ENCODE data around the gene ARPP21. TPM values are rescaled to one million over a fixed set of nuclear protein-coding genes. Genes with fewer than 3 reads are reported as not detected.

The ARPP21 gene
- total RNA-seq, 2 experiments from 2014 or later: 1.0 to 1.1 TPM

GRCh38 chr3:35685153-35685552, 45.8 kb downstream of the ARPP21 start:
- intact Hi-C loops (cut with micrococcal nuclease; ENCODE audit: unreplicated experiment): no loop called here
- H3K4me2 ChIP-seq (ENCODE audit: low read length): no peak overlapping the region
- no peaks in the 10 kb centered on the region for H3K36me3 ChIP-seq (ENCODE audit: insufficient read depth, low read length)
- H3K4me1 ChIP-seq (ENCODE audit: insufficient read depth, low read length, poor library complexity, severe bottlenecking): peaks cover 37% of the 10 kb centered on the region
- BruUV-seq (replicated peaks): no TSS peak
- no peak overlapping the region for H3K27ac ChIP-seq (ENCODE audit: low read depth, low read length, poor library complexity, severe bottlenecking)
- TF ChIP-seq, protein P1, sequence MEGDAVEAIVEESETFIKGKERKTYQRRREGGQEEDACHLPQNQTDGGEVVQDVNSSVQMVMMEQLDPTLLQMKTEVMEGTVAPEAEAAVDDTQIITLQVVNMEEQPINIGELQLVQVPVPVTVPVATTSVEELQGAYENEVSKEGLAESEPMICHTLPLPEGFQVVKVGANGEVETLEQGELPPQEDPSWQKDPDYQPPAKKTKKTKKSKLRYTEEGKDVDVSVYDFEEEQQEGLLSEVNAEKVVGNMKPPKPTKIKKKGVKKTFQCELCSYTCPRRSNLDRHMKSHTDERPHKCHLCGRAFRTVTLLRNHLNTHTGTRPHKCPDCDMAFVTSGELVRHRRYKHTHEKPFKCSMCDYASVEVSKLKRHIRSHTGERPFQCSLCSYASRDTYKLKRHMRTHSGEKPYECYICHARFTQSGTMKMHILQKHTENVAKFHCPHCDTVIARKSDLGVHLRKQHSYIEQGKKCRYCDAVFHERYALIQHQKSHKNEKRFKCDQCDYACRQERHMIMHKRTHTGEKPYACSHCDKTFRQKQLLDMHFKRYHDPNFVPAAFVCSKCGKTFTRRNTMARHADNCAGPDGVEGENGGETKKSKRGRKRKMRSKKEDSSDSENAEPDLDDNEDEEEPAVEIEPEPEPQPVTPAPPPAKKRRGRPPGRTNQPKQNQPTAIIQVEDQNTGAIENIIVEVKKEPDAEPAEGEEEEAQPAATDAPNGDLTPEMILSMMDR (conservative IDR thresholded peaks at IDR 0.05; ENCODE audit: low read length): no peak
- TF ChIP-seq EZH2phosphoT487 (IDR thresholded peaks at IDR 0.05; ENCODE audit: borderline replicate concordance, low read depth, low read length): no peak
- no peaks in the 10 kb centered on the region for H4K20me1 ChIP-seq (ENCODE audit: insufficient read depth, low read length)
- H3K4me3 ChIP-seq (ENCODE audit: low read depth, low read length, poor library complexity, severe bottlenecking): no peak overlapping the region
- ChIA-PET POLR2A (no interaction called here), CTCF (ENCODE audit: unreplicated experiment) (no interaction called here)
- no peaks in the 10 kb centered on the region for H3K9me2 ChIP-seq (ENCODE audit: insufficient read depth, low read length)
- H3K79me2 ChIP-seq (ENCODE audit: insufficient read depth, low read depth, low read length): no peaks in the 10 kb centered on the region
- no peak overlapping the region for H2AFZ ChIP-seq (ENCODE audit: low read length)
- no peaks in the 10 kb centered on the region for H3K9me3 ChIP-seq (ENCODE audit: low read length)
- no peak for DNase-seq (ENCODE audit: low spot score)

DNA sequence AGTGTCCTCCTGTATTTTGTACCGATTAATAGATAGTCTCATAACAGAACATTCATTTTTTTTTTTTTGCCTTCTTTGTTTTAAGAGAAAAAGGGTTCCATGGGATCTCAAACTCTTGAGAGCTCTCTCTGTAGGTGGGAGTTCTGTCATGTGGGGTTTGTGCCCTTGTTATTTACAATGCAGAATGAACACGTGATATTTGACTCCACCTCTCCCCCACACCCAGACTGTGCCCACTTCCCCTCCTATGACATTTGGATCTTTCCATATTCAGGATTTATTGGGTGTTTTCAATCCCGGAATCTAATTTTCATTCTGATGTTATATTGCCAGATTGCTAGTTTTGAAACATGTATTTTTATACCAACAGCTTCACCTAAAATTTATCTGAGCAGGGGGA, 49.5 kb downstream of the ARPP21 start:
- POLR2A ChIA-PET: interaction anchor here (1.1 to 3.6 kb wide), 2 partner anchors 9 to 165 kb away, joined by 3 to 18 read pairs; no protein-coding TSS in a partner anchor
- CTCF ChIA-PET (ENCODE audit: unreplicated experiment): no interaction called here
- no TSS peak for BruUV-seq (replicated peaks)

GRCh38 chr3:35690271-35690670, 50.9 kb downstream of the ARPP21 start:
- ChIA-PET POLR2A (interaction anchor here (3.6 kb wide), 1 partner anchor 11 kb away, joined by 18 read pairs; no protein-coding TSS in a partner anchor), CTCF (ENCODE audit: unreplicated experiment) (no interaction called here)
- Histone ChIP-seq H3K4me1 (ENCODE audit: insufficient read depth, low read length, poor library complexity, severe bottlenecking) (no peaks in the 10 kb centered on the region), H4K20me1 (ENCODE audit: insufficient read depth, low read length) (no peaks in the 10 kb centered on the region), H3K79me2 (ENCODE audit: insufficient read depth, low read depth, low read length) (no peaks in the 10 kb centered on the region), H3K4me2 (ENCODE audit: low read length) (no peak overlapping the region), H3K4me3 (ENCODE audit: low read depth, low read length, poor library complexity, severe bottlenecking) (no peak overlapping the region), H3K9me2 (ENCODE audit: insufficient read depth, low read length) (no peaks in the 10 kb centered on the region), H3K27ac (ENCODE audit: low read depth, low read length, poor library complexity, severe bottlenecking) (no peak overlapping the region), H2AFZ (ENCODE audit: low read length) (no peak overlapping the region), H3K36me3 (ENCODE audit: insufficient read depth, low read length) (no peaks in the 10 kb centered on the region), H3K9me3 (ENCODE audit: low read length) (no peaks in the 10 kb centered on the region)
- no TSS peak for BruUV-seq (replicated peaks)
- no peak for DNase-seq (ENCODE audit: low spot score)
- TF ChIP-seq, protein P1 (conservative IDR thresholded peaks at IDR 0.05; ENCODE audit: low read length): no peak
- TF ChIP-seq EZH2phosphoT487 (IDR thresholded peaks at IDR 0.05; ENCODE audit: borderline replicate concordance, low read depth, low read length): no peak
- intact Hi-C loops (cut with micrococcal nuclease; ENCODE audit: unreplicated experiment): no loop called here

More for the DNA sequence above, 49.5 kb downstream of the ARPP21 start:
- Histone ChIP-seq H3K9me3 (ENCODE audit: low read length) (no peaks in the 10 kb centered on the region), H3K4me1 (ENCODE audit: insufficient read depth, low read length, poor library complexity, severe bottlenecking) (peaks cover 1% of the 10 kb centered on the region), H2AFZ (ENCODE audit: low read length) (no peak overlapping the region), H4K20me1 (ENCODE audit: insufficient read depth, low read length) (no peaks in the 10 kb centered on the region), H3K9me2 (ENCODE audit: insufficient read depth, low read length) (no peaks in the 10 kb centered on the region), H3K79me2 (ENCODE audit: insufficient read depth, low read depth, low read length) (no peaks in the 10 kb centered on the region), H3K27ac (ENCODE audit: low read depth, low read length, poor library complexity, severe bottlenecking) (no peak overlapping the region), H3K36me3 (ENCODE audit: insufficient read depth, low read length) (no peaks in the 10 kb centered on the region), H3K4me2 (ENCODE audit: low read length) (no peak overlapping the region), H3K4me3 (ENCODE audit: low read depth, low read length, poor library complexity, severe bottlenecking) (no peak overlapping the region)
- TF ChIP-seq EZH2phosphoT487 (IDR thresholded peaks at IDR 0.05; ENCODE audit: borderline replicate concordance, low read depth, low read length): no peak
- TF ChIP-seq, protein P1 (conservative IDR thresholded peaks at IDR 0.05; ENCODE audit: low read length): no peak
- no peak for DNase-seq (ENCODE audit: low spot score)
- intact Hi-C loops (cut with micrococcal nuclease; ENCODE audit: unreplicated experiment): no loop called here

Measured in OCI-LY7 (cell line).